IMR-90 (cell line): ENCODE measurements around the gene DYRK1A.

Source experiments
- CEBPB ChIP-seq: IDR thresholded peaks from 2 replicates; pipeline ENCODE4 v1.6.1; 2012; ENCODE audit warnings: low read depth, low read length, improper control_type of control experiment
- CTCF ChIP-seq: conservative IDR thresholded peaks from 2 replicates; pipeline ENCODE4 v1.5.1; 2012; ENCODE audit warnings: mild to moderate bottlenecking, low read depth, low read length, improper control_type of control experiment
- FOS ChIP-seq: fragments of 150-350 bp; IDR thresholded peaks from 2 replicates; pipeline ENCODE4 v1.6.1; 2016; ENCODE audit warnings: low read depth, low read length
- MAFK ChIP-seq: IDR thresholded peaks from 2 replicates; pipeline ENCODE4 v1.6.1; 2012; ENCODE audit warnings: low read depth, low read length, improper control_type of control experiment
- MXI1 ChIP-seq: IDR thresholded peaks from 2 replicates; pipeline ENCODE4 v1.6.1; 2012; ENCODE audit warnings: low read depth, mild to moderate bottlenecking, low read length, moderate library complexity, borderline replicate concordance
- POLR2A ChIP-seq: IDR thresholded peaks from 2 replicates; pipeline ENCODE4 v1.6.1; 2012; ENCODE audit warnings: mild to moderate bottlenecking, low read depth, low read length
- RAD21 ChIP-seq: IDR thresholded peaks from 2 replicates; pipeline ENCODE4 v1.6.1; 2012; ENCODE audit warnings: low read length, improper control_type of control experiment
- USF2 ChIP-seq: fragments of 150-350 bp; IDR thresholded peaks from 2 replicates; pipeline ENCODE4 v1.6.1; 2017; ENCODE audit warnings: mild to moderate bottlenecking, antibody characterized with exemption, low read length, low read depth

- TF ChIP-seq MXI1 (no peak), POLR2A (no peak), CTCF (no peak), RAD21 (no peak), FOS (no peak), CEBPB (peak; percentile 27; the same call in 1 of the 2 replicates), USF2 (no peak), MAFK (no peak)
Observed at GRCh38 chr21:37322084-37322483, 44.5 kb upstream of the DYRK1A start.
